OCI-LY3 (cell line): Measurements from ENCODE around the gene SYTL3.

Experiments used
- H2AFZ ChIP-seq: fragments of 200-600, 300-600 bp; shearing (Covaris generic); 2 replicates; pipeline ENCODE4 v1.6.0; 2014; ENCODE audit warnings: antibody characterized with exemption, low read depth, low read length
- H3K27ac ChIP-seq: fragments of 200-600, 300-600 bp; sonication (generic); 2 replicates; pipeline ENCODE4 v1.5.1; 2014; ENCODE audit warnings: mild to moderate bottlenecking, low read length, moderate library complexity, mixed read lengths
- H3K27me3 ChIP-seq: fragments of 200-600, 300-600 bp; sonication (generic); 2 replicates; pipeline ENCODE4 v1.6.1; 2014; ENCODE audit warnings: low read depth, low read length, mixed read lengths
- H3K36me3 ChIP-seq: fragments of 200-600, 300-600 bp; sonication (generic); replicated peaks from 2 replicates; pipeline ENCODE3; 2014; ENCODE audit warnings: low read depth, low read length, mixed read lengths
- H3K4me1 ChIP-seq: fragments of 300-600, 200-600 bp; sonication (generic); 2 replicates; pipeline ENCODE4 v1.6.1; 2014; ENCODE audit warnings: low read length, mixed read lengths
- H3K4me2 ChIP-seq: fragments of 200-600, 300-600 bp; sonication (generic); 2 replicates; pipeline ENCODE4 v1.6.1; 2014; ENCODE audit warnings: low read length, mixed read lengths
- H3K4me3 ChIP-seq: fragments of 300-600, 200-600 bp; sonication (generic); 2 replicates; pipeline ENCODE4 v1.5.1; 2014; ENCODE audit warnings: antibody characterized with exemption, mild to moderate bottlenecking, low read length, moderate library complexity
- H3K79me2 ChIP-seq: fragments of 300-600, 200-600 bp; shearing (Covaris generic); 2 replicates; pipeline ENCODE4 v1.6.1; 2014; ENCODE audit warnings: mild to moderate bottlenecking, low read length, mixed read lengths
- H3K9ac ChIP-seq: fragments of 300-600, 200-600 bp; shearing (Covaris generic); 2 replicates; pipeline ENCODE4 v1.6.0; 2014; ENCODE audit warnings: mild to moderate bottlenecking, low read length, moderate library complexity
- H3K9me3 ChIP-seq: fragments of 200-600, 300-600 bp; shearing (Covaris generic); 2 replicates; pipeline ENCODE4 v1.6.1; 2014; ENCODE audit warnings: low read length, mixed read lengths; ENCODE audit not compliant: insufficient read depth
- H4K20me1 ChIP-seq: fragments of 200-600, 300-600 bp; sonication (generic); 2 replicates; pipeline ENCODE4 v1.6.1; 2016; ENCODE audit warnings: low read length, mixed read lengths; ENCODE audit not compliant: insufficient read depth
- EZH2phosphoT487 ChIP-seq: fragments of 200-600 bp; shearing (Covaris generic); IDR thresholded peaks from 2 replicates; pipeline ENCODE4 v1.6.1; 2018; ENCODE audit warnings: antibody characterized with exemption, mixed run types, low read depth
- TF ChIP-seq, protein P1 (sequence below): fragments of 200-600, 300-600 bp; sonication (generic); IDR thresholded peaks from 2 replicates; pipeline ENCODE4 v1.5.1; 2014; ENCODE audit warnings: antibody characterized with exemption, low read length, low read depth

Gene SYTL3

DNA sequence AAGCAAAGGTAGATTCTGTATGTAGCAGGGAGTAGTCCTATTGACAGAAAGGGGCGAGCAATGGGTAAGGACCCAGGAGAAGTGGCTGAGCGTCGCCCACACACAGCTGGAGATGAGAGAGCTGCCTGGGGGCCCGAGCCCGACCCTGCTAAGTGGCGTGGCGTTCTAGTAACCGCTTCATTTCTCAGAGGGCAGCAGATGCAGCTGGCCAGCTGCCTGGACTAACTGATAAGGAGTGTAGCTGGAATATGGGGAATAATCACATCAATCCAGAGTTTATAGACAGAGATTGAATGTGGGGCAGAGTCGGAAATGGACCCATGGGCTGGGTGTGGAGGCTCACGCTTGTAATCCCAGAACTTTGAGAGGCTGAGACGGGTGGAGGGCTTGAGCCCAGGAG is 104.9 kb downstream of the SYTL3 start:
- Histone ChIP-seq H3K27me3 (no peaks in the 10 kb centered on the region), H3K4me1 (peaks cover 8% of the 10 kb centered on the region; the same call in 1 of the 2 replicates), H3K9ac (no peak overlapping the region), H3K4me3 (no peak overlapping the region), H3K36me3 (no peaks in the 10 kb centered on the region), H3K79me2 (no peaks in the 10 kb centered on the region), H3K4me2 (no peak overlapping the region), H2AFZ (no peak overlapping the region), H3K9me3 (no peaks in the 10 kb centered on the region), H4K20me1 (no peaks in the 10 kb centered on the region), H3K27ac (no peak overlapping the region)
- TF ChIP-seq, protein P1, sequence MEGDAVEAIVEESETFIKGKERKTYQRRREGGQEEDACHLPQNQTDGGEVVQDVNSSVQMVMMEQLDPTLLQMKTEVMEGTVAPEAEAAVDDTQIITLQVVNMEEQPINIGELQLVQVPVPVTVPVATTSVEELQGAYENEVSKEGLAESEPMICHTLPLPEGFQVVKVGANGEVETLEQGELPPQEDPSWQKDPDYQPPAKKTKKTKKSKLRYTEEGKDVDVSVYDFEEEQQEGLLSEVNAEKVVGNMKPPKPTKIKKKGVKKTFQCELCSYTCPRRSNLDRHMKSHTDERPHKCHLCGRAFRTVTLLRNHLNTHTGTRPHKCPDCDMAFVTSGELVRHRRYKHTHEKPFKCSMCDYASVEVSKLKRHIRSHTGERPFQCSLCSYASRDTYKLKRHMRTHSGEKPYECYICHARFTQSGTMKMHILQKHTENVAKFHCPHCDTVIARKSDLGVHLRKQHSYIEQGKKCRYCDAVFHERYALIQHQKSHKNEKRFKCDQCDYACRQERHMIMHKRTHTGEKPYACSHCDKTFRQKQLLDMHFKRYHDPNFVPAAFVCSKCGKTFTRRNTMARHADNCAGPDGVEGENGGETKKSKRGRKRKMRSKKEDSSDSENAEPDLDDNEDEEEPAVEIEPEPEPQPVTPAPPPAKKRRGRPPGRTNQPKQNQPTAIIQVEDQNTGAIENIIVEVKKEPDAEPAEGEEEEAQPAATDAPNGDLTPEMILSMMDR = no peak

DNA sequence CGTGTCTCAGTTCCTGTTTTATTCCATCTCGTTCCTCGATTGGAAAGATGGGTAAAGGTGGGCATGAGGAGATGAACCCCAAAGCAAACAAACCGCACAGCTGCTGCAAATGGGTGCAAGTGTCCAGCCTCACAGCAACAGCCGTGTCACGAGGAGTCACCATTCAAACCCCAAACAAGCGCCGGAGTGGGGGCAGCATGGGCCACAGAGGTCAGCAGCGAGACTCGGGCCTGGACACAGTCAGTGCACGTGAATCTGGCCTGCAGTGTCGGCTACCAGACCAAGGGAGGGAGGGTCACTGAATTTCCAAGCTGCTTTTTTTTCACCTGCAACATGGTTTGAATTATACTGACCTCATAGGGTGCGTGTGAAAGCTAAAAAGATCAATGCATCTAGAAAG is 105.8 kb downstream of the SYTL3 start:
- Histone ChIP-seq H3K27me3 (no peaks in the 10 kb centered on the region), H3K4me3 (no peak overlapping the region), H2AFZ (no peak overlapping the region), H3K4me1 (peaks cover 8% of the 10 kb centered on the region; the same call in 1 of the 2 replicates), H3K36me3 (no peaks in the 10 kb centered on the region), H3K9me3 (no peaks in the 10 kb centered on the region), H4K20me1 (no peaks in the 10 kb centered on the region), H3K27ac (no peak overlapping the region), H3K79me2 (no peaks in the 10 kb centered on the region), H3K9ac (no peak overlapping the region), H3K4me2 (no peak overlapping the region)
- TF ChIP-seq, protein P1 = no peak
- no peak for TF ChIP-seq EZH2phosphoT487

DNA sequence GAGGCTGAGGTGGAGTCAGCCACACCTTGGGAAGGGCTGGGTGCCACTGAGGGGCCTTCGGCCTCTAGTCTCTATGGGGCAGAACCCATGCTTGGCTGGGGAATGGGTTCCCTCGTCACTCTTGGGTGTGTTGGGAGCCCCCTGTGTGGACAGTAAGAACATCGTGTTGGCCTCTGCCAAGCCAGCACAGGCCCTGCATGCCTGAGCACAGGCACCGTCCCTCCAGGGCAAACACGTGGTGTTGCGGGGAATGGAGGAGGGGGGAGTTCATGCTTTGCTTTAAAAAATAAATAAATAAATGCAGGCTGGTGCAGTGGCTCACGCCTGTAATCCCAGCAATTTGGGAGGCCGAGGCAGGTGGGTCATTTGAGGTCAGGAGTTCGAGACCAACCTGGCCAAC is 106.3 kb downstream of the SYTL3 start:
- no peaks in the 10 kb centered on the region for H3K36me3 ChIP-seq
- H3K4me2 ChIP-seq = no peak overlapping the region
- no peak overlapping the region for H2AFZ ChIP-seq
- H3K9ac ChIP-seq = no peak overlapping the region
- no peak for TF ChIP-seq EZH2phosphoT487
- TF ChIP-seq, protein P1 = no peak
- no peaks in the 10 kb centered on the region for H3K9me3 ChIP-seq
- H3K27ac ChIP-seq = no peak overlapping the region
- H3K27me3 ChIP-seq = no peaks in the 10 kb centered on the region
- H3K4me3 ChIP-seq = no peak overlapping the region
- H3K79me2 ChIP-seq = no peaks in the 10 kb centered on the region
- peaks cover 8% of the 10 kb centered on the region; the same call in 1 of the 2 replicates for H3K4me1 ChIP-seq
- H4K20me1 ChIP-seq = no peaks in the 10 kb centered on the region

DNA sequence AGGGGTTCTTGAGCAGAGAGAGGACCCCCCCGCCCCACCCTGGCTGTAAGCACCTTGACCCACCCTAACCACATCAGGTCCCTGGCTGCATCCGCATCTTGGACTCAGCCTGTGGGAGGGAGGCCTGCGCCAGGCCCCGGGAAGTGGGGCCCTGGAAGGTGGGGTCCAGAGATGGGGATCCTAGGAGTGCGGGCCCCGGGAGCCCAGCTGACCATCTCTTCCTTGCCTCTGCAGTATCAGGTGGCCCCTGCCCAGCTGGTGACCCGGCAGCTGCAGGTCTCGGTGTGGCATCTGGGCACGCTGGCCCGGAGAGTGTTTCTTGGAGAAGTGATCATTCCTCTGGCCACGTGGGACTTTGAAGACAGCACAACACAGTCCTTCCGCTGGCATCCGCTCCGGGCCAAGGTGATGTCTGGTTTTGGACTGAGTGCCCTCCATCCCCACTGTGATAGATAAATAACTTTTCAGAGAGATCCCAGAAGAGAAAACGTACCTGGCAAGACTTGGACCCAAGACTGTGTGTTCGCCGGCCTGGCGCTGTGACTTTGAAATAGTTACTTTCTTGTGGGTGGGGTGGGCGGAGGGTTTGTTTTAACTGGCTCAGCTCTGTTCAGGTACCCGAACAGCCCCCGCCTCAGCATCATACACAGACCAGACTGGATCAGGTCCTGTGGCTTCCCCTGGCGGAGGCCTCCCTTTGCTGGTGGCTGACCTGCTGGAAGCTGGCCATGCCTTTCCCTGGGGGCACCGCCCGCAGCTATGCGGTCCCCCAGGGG is 107.3 kb downstream of the SYTL3 start:
- Histone ChIP-seq H3K79me2 (no peaks in the 10 kb centered on the region), H3K36me3 (no peaks in the 10 kb centered on the region), H3K4me1 (peaks cover 8% of the 10 kb centered on the region; the same call in 1 of the 2 replicates), H4K20me1 (no peaks in the 10 kb centered on the region), H3K9ac (no peak overlapping the region), H3K4me2 (no peak overlapping the region), H3K27ac (no peak overlapping the region), H3K27me3 (no peaks in the 10 kb centered on the region), H2AFZ (no peak overlapping the region), H3K4me3 (no peak overlapping the region), H3K9me3 (no peaks in the 10 kb centered on the region)
- TF ChIP-seq, protein P1 = no peak
- no peak for TF ChIP-seq EZH2phosphoT487
